K562 treated with DMSO at 1 percent for 12 hours (cell line): ENCODE results near the gene IDI1. TPM values are rescaled to one million over a fixed set of nuclear protein-coding genes. Genes with fewer than 3 reads are reported as not detected.

ENCODE experiments used
- total RNA-seq: library from RNA; unstranded; fragments of 300-600 nt; gene quantifications from 2 replicates; pipeline ENCODE4 v1.2.3, GENCODE V29; 2022; ENCODE audit not compliant: insufficient read depth

Gene IDI1
- 31.0 and 70.2 TPM in 2 replicates for total RNA-seq

DNA sequence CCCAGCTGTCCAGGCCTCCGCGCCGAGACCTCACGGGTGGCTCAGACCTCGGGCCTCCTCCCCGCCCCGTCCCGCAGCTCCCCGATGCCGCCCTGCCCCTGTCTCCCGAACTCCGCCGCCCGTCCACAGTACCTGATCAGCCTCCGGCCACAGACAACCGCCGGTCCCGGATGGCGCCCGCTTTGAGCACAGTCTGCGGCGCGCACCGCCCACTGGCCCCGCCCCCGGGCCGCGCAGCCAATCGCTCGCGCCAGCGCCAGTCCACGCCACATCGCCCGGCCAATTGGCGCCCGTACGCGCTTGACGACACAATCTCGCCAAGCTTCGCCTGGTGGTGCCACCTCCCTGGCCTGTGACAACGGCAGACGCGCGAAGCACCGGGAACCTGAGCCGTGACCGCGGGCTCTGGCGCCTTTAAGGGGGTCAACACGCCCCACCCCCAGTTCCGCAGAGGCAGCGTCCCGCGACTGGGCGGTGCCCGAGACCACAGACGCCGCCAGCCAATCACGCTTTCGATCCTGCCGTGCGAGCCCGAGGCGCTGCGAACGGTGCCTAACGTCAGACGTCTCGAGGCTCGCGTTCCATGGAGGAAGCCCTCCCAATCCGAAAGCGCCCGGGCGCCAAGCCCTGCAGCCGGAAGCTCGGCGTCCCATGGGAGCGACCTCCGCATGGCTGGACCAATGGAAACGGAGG, at the start of gene IDI1:
IDI1 (minus strand) TSS at position 388 of the 693 bp plus-strand sequence; CDS start at position 272, 116 bp downstream.

DNA sequence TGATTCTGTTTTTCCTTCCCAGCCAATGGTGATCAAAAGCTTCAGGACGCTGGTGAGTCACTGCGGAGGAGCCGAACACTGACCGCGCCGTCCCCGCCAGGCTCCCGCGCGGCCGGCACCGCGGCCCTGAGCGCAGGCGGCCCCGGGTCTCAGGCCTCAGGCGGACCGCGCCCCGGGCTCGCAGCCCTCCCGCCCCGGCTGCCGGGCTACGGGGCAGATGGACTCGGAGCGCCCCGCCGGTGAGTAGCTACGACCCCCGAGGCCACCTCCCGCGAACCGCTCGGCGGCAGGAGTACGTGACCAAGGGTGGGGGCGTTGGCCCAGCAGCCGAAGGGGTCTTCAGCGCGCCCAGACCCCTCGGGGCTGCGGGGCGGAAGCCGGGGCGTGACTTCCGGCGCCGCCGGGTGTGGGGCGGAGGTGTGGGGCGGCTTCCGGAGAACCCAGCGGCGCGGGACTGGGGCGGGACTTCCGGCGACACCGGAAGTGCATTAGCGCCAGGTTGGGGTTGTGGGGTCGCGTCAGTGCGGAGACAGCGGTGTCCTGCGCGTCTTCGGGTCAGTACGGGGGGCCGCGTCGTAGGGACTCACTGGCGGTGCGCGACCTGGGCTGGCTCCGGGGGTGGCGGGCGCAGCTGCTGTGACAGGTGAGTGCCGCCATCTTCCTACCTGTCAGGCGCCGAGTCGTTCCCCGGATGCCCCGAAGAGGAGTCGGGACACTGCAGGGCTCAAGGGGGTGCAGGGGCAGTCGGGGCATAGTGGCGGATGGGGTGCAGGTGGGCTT, 7.6 kb upstream of the IDI1 start, which contains the start of gene WDR37:
WDR37 (plus strand) TSS at position 60 of the 780 bp plus-strand sequence. CDS start 15,771 bp downstream, outside the sequence.

DNA sequence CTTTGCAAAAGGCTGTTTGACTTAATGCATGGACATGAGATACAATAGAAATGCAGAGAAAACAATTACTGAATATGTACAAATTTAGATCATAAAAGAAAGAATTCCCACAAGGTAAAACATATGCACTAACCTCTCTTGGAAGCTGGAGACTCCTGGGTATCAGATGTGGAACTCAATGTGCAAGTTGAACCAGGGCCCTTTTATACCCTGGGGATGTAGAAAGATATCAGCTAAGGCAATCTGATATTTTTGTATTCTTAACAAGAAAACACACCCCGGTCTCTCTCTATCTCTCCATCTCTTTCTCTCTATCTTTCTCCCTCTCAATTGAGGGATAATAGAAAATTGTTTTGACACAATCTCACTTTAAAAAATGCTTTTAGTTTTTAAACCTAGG, 23.2 kb downstream of the IDI1 start, which contains the start of gene IDI2:
IDI2 (minus strand) TSS at position 177 of the 400 bp plus-strand sequence. CDS start 1,136 bp downstream, outside the sequence.

Other genes with a start within 250 kb of the IDI1 start
- 7.4 and 27.3 TPM in 2 replicates for gene LARP4B, start 117.4 kb downstream of the IDI1 start, total RNA-seq
- gene GTPBP4, start 60.7 kb downstream of the IDI1 start, total RNA-seq = 18.4 and 27.6 TPM in 2 replicates
- not detected in 2 replicates for gene IDI2, start 23.3 kb downstream of the IDI1 start, total RNA-seq
- gene WDR37, start 7.3 kb upstream of the IDI1 start, total RNA-seq = 3.5 and 13.0 TPM in 2 replicates